Mononuclear cell (primary cell): Measurements from ENCODE around the gene DEAF1. TPM values are rescaled to one million over a fixed set of nuclear protein-coding genes. Genes with fewer than 3 reads are reported as not detected.
"Not testable (repeated sequence)": the region's sequence is repeated elsewhere in the genome, so short reads cannot be mapped to it uniquely, and the experiment has no call there.

Source experiments
- H3K27me3 ChIP-seq: 2 replicates; pipeline ENCODE4 v1.6.0; 2011; ENCODE audit warnings: low read length, control low read depth; ENCODE audit not compliant: insufficient read depth
- H3K4me1 ChIP-seq: 2 replicates; pipeline ENCODE4 v1.5.1; 2011; ENCODE audit warnings: mild to moderate bottlenecking, low read length, control low read depth; ENCODE audit not compliant: insufficient read depth
- H3K4me3 ChIP-seq: 2 replicates; pipeline ENCODE4 v1.5.1; 2011; ENCODE audit warnings: mild to moderate bottlenecking, low read length, moderate library complexity
- H3K9me3 ChIP-seq: 2 replicates; pipeline ENCODE4 v1.5.1; 2011; ENCODE audit warnings: low read depth, mild to moderate bottlenecking, control low read depth, low read length
- total RNA-seq: library from RNA; depleted of rRNA; stranded (reverse); fragments of >200 nt; gene quantifications from one replicate; pipeline ENCODE4 v1.2.3, GENCODE V29; 2012

The DEAF1 gene
- 30.7 TPM for total RNA-seq

GRCh38 chr11:694563-695287, at the start of gene DEAF1:
TSS of gene DEAF1 (minus strand) at chr11:695222. CDS start at chr11:695047, 175 bp downstream.
- Histone ChIP-seq H3K4me3 (peak within 1 kb of the TSS; percentile 79), H3K9me3 (no peaks in the 10 kb centered on the region), H3K4me1 (peaks cover 59% of the 10 kb centered on the region), H3K27me3 (no peaks in the 10 kb centered on the region)

- Histone ChIP-seq H3K4me3 (no peak overlapping the region), H3K4me1 (peaks cover 20% of the 10 kb centered on the region), H3K9me3 (no peaks in the 10 kb centered on the region), H3K27me3 (no peaks in the 10 kb centered on the region)
Observed at GRCh38 chr11:742571-743201, 47.7 kb upstream of the DEAF1 start.

DNA sequence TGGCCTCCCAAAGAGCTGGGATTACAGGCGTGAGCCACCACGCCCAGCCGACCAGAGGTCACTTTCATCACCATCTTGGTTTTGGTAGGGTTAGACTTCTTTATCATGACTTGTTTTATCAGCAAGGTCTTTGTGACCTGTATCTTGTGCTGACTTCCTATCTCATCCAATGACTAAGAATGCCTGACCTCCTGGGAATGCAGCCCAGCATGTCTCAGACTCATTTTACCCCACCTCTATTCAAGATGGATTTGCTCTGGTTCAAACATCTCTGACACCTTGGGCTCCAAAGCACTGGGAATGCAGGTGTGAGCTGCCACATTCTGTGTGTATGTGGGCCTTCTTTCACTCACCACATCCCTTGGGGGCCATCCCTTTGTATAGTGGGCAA, 47.1 kb upstream of the DEAF1 start:
- Histone ChIP-seq H3K4me3 (no peak overlapping the region), H3K27me3 (no peaks in the 10 kb centered on the region), H3K9me3 (no peaks in the 10 kb centered on the region), H3K4me1 (peaks cover 25% of the 10 kb centered on the region)

DNA sequence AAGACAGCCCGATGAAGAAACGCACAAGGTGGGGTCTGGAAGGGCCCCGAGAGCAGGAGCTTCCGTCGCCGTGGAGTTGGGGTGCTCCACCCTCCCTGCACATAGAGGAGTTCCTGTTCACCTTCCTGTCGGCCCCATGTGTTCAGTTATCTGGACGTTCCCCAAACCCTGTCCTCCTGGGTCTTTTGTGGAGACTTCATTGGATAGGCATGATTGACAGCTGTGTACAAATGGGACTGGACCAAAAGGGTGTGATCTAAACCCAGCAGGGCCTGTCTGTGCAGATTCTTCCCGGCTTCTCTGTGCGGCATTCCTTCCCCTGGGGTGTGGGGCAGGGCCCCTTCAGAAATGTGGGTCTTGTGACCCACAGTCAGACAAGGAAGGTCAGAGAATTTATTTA, 42.9 kb upstream of the DEAF1 start:
- H3K4me3 ChIP-seq, H3K9me3 ChIP-seq, H3K27me3 ChIP-seq: not testable (repeated sequence)
- H3K4me1 ChIP-seq = peaks cover 14% of the 10 kb centered on the region

DNA sequence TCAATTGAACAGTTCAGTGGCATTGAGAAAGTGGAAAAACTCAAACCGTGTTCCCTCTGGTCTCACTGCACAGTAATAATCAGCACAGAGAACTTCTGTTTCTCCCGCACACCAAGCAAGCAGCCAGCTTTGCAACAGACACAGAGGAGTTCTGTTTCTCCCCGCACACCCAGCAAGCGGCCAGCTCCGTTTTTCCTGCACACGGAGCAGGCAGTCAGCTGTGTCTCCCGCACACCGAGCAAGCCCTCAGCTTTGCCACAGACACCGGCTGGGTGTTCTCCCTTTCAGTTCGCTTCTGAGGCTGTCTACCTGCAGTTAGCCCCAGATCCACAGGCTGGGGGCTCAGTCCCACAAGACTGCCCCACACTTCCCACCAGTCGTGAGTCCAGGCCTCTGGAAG, 42.3 kb upstream of the DEAF1 start:
- Histone ChIP-seq H3K27me3 (no peaks in the 10 kb centered on the region), H3K4me1 (peaks cover 14% of the 10 kb centered on the region), H3K9me3 (no peaks in the 10 kb centered on the region), H3K4me3 (no peak overlapping the region)

DNA sequence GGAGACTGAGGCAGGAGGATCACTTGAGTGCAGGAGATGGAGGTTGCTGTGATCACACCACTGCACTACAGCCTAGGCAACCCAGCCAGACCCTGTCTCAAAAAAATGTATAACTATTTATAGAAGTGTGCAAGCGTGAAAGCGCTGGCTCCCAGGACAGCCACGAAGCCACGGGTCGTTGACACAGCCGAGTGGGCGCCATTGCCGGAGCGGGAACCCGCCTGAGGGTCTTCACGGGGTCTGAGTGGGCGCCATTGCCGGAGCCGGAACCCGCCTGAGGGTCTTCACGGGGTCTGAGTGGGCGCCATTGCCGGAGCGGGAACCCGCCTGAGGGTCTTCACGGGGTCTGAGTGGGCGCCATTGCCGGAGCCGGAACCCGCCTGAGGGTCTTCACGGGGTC, 39.5 kb upstream of the DEAF1 start:
- not testable (repeated sequence) for H3K9me3 ChIP-seq, H3K4me3 ChIP-seq, H3K27me3 ChIP-seq
- peaks cover 18% of the 10 kb centered on the region for H3K4me1 ChIP-seq

GRCh38 chr11:733072-733471, 38.0 kb upstream of the DEAF1 start:
- H3K4me3 ChIP-seq = no peak overlapping the region
- peaks cover 30% of the 10 kb centered on the region for H3K4me1 ChIP-seq
- H3K9me3 ChIP-seq = no peaks in the 10 kb centered on the region
- H3K27me3 ChIP-seq = no peaks in the 10 kb centered on the region

- Histone ChIP-seq H3K4me1 (peaks cover 40% of the 10 kb centered on the region), H3K27me3 (no peaks in the 10 kb centered on the region), H3K9me3 (no peaks in the 10 kb centered on the region), H3K4me3 (no peak overlapping the region)
Observed at GRCh38 chr11:729492-730074, 34.6 kb upstream of the DEAF1 start.

GRCh38 chr11:728901-729491, 34.0 kb upstream of the DEAF1 start:
- Histone ChIP-seq H3K9me3 (no peaks in the 10 kb centered on the region), H3K4me3 (no peak overlapping the region), H3K27me3 (no peaks in the 10 kb centered on the region), H3K4me1 (peaks cover 40% of the 10 kb centered on the region)

- Histone ChIP-seq H3K4me1 (peaks cover 40% of the 10 kb centered on the region), H3K4me3 (no peak overlapping the region), H3K27me3 (no peaks in the 10 kb centered on the region), H3K9me3 (no peaks in the 10 kb centered on the region)
Observed at GRCh38 chr11:727859-728748, 33.1 kb upstream of the DEAF1 start.

DNA sequence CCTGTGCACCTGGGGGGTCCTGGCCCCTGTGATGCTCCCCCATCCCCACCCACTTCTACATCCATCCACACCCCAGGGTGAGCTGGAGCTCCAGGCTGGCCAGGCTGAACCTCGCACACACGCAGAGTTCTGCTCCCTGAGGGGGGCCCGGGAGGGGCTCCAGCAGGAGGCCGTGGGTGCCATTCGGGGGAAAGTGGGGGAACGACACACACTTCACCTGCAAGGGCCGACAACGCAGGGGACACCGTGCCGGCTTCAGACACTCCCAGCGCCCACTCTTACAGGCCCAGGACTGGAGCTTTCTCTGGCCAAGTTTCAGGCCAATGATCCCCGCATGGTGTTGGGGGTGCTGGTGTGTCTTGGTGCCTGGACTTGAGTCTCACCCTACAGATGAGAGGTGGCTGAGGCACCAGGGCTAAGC, 32.3 kb upstream of the DEAF1 start:
- Histone ChIP-seq H3K4me1 (peaks cover 43% of the 10 kb centered on the region), H3K9me3 (no peaks in the 10 kb centered on the region), H3K27me3 (no peaks in the 10 kb centered on the region), H3K4me3 (no peak overlapping the region)

GRCh38 chr11:726278-727220, 31.5 kb upstream of the DEAF1 start:
- Histone ChIP-seq H3K27me3 (no peaks in the 10 kb centered on the region), H3K4me3 (no peak overlapping the region), H3K9me3 (no peaks in the 10 kb centered on the region), H3K4me1 (peaks cover 50% of the 10 kb centered on the region)

DNA sequence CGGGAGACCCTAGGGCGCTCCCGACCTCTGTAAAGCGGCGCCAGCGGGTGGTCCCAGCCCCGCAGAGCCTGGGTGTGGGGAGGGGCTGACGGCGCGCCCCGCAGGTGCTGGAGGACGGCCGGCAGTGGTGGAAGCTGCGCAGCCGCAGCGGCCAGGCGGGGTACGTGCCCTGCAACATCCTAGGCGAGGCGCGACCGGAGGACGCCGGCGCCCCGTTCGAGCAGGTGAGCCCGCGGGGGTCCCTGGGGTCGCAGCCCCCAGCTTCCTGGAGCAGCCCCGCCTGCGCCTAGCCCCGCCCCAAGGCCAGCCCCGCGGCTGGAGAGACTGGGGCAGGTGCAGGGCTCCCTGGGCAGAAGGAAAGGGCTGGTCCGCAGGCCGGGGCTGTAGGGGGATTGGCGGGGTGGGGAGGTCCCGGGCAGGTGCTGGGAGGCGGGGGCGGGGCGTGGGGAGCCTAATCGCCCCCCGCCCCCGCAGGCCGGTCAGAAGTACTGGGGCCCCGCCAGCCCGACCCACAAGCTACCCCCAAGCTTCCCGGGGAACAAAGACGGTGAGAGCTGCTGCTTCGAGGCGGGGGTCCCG, 30.7 kb upstream of the DEAF1 start:
- Histone ChIP-seq H3K9me3 (no peaks in the 10 kb centered on the region), H3K4me3 (no peak overlapping the region), H3K27me3 (peaks cover 3% of the 10 kb centered on the region), H3K4me1 (peaks cover 57% of the 10 kb centered on the region)
